ENCODE data around the gene RALBP1.

The RALBP1 gene

DNA sequence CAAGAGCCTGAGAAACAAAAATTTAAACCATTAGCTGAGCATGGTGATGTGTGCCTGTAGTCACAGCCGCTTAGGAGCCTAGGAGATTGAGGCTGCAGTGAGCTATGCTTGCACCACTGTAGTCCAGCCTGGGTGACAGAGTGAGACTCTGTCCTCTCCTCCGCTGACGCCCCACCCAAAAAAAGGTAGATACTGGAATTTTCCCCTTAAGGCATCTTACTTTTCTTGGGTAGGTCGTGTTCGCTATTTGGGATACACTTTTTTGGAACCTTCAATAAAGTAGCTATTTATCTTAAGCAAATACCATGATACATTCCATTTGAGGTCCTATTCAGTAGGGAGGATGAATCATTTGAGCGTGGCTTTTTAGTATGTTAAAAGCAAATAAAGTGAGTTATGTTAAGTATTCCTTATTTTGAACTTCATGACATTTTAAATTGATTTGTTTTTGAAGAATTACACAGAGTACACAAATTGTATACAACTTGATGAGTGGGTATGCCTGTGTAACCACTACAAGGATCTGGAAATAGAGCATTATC, 38.7 kb downstream of the RALBP1 start:
- Mint-ChIP-seq H3K27ac (no peak overlapping the region), H3K4me1 (ENCODE audit: low read depth) (peaks cover 4% of the 10 kb centered on the region), H3K9me3 (no peaks in the 10 kb centered on the region), H3K4me3 (no peak overlapping the region), H3K27me3 (no peaks in the 10 kb centered on the region), H3K36me3 (ENCODE audit: low read depth) (peaks cover 30% of the 10 kb centered on the region)

DNA sequence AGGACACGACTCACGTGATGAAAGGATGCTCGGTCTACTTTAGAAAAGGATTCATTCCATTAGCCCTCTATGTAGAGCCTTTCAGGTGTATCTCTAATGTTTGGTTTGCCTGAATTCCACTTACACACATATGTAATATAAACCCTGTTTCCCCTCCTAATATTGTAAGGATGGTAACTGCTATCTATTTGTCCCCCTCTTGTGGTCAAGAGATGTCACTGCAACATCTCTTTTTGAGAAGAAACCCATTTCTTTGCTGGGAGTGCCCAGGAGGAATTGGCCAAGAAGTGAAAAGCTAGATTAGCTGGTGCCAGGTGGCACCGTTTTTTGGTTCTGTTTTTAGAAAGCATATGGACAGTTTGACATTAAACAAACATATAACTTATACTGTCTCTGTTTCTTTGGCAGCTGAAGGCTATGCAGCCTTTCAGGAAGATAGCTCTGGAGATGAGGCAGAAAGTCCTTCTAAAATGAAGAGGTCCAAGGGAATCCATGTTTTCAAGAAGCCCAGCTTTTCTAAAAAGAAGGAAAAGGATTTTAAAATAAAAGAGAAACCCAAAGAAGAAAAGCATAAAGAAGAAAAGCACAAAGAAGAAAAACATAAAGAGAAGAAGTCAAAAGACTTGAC, 41.2 kb downstream of the RALBP1 start:
- Mint-ChIP-seq H3K9me3 (no peaks in the 10 kb centered on the region), H3K27me3 (no peaks in the 10 kb centered on the region), H3K4me1 (ENCODE audit: low read depth) (peaks cover 4% of the 10 kb centered on the region), H3K27ac (no peak overlapping the region), H3K36me3 (ENCODE audit: low read depth) (peaks cover 38% of the 10 kb centered on the region), H3K4me3 (no peak overlapping the region)

DNA sequence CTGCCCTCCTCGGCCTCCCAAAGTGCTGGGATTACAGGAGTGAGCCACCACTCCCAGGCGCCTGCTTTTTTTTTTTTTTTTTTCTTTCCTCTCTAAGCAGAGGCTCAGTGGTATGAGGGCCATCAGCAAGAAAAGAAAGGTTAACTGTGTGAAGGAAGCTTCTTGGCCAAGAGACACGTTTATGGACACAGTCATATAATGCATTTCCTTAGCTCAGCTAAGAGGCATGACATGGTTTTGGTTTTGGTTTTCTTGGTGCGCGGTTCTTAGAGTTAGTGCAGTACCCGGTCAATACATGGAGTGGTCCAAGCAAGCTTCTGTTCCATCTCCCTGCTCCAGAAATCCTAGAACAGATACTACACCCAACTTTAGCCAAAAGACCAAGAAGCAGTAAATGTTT, 42.6 kb downstream of the RALBP1 start:
- H3K4me3 Mint-ChIP-seq = no peak overlapping the region
- H3K27me3 Mint-ChIP-seq = no peaks in the 10 kb centered on the region
- H3K27ac Mint-ChIP-seq = no peak overlapping the region
- peaks cover 4% of the 10 kb centered on the region for H3K4me1 Mint-ChIP-seq (ENCODE audit: low read depth)
- H3K36me3 Mint-ChIP-seq (ENCODE audit: low read depth) = peaks cover 38% of the 10 kb centered on the region
- no peaks in the 10 kb centered on the region for H3K9me3 Mint-ChIP-seq

DNA sequence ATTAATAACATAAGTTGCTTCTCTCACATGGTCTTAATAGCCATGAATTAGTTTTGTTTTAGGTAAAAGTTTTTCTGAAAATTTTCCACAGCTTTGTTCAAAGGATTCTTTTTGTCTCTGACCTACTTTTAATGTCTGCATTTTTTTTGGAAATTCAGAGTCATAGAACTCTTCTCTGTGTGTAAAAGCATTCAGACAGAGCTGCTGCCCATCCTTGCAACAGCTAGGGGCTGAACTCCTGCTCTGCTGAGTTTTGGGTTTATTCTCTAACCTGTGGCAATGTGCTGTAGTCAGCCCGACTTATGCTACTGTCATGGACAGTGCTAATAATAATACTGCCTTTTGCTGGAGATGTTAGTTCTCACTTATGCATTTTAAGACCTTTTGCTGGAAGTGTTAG, 44.1 kb downstream of the RALBP1 start:
- Mint-ChIP-seq H3K27ac (no peak overlapping the region), H3K36me3 (ENCODE audit: low read depth) (peaks cover 33% of the 10 kb centered on the region), H3K9me3 (no peaks in the 10 kb centered on the region), H3K4me3 (no peak overlapping the region), H3K27me3 (no peaks in the 10 kb centered on the region), H3K4me1 (ENCODE audit: low read depth) (peaks cover 4% of the 10 kb centered on the region)

DNA sequence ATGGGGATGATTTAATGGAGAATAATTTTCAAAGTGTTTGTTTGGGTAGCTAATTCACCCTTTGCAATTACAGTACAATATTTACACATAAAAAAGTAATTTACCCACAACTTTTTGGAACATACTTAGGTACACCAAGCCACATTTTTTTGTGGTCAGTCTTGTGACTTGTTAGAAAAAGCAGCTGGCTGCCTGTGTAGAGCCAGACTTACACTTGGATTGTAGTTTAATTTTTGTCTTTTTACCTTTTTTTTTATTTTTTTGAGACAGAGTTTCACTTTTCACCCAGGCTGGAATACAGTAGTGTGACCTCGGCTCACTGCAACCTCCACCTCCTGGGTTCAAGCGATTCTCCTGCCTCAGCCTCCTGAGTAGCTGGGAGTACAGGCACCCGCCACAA, 45.4 kb downstream of the RALBP1 start:
- Mint-ChIP-seq H3K4me1 (ENCODE audit: low read depth) (no peaks in the 10 kb centered on the region), H3K9me3 (no peaks in the 10 kb centered on the region), H3K4me3 (no peak overlapping the region), H3K36me3 (ENCODE audit: low read depth) (peaks cover 43% of the 10 kb centered on the region), H3K27me3 (no peaks in the 10 kb centered on the region), H3K27ac (no peak overlapping the region)

DNA sequence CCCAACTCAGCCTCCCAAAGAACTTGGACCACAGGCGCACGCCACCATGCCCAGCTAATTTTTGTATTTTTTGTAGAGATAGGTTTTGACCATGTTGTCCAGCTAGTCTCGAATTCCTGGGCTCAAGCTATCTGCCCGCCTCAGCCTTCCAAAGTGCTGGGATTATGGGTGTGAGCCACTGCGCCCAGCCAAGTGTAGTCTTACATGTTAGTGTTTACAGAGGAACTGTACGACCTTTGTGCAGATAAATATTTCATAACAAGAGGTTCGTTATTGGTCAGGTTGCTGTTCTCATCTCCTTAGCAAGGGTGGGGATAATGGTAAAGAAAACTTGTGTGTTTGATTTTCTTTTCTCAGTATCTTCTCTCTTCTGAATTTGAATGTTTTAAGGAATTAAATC, 46.5 kb downstream of the RALBP1 start:
- Mint-ChIP-seq H3K4me1 (ENCODE audit: low read depth) (no peaks in the 10 kb centered on the region), H3K27me3 (no peaks in the 10 kb centered on the region), H3K27ac (no peak overlapping the region), H3K9me3 (no peaks in the 10 kb centered on the region), H3K36me3 (ENCODE audit: low read depth) (peaks cover 47% of the 10 kb centered on the region), H3K4me3 (no peak overlapping the region)

DNA sequence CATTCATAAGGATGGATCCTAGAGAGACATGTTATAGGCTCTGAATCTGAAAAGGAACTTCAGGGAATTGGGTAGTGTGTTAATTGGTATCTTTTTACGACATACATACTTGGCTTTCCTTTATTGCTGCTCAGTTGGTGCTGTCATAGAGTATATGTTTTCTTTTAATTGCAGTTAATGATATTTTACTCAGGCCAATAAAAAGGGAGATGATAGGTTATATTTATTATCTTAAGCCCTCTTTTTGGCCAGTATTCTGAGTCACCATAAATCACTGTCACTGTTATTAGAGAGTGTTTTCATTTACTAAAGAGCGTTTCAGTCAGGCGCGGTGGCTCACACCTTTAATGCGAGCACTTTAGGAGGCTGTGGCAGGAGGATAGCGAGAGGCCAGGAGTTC, 47.6 kb downstream of the RALBP1 start:
- Mint-ChIP-seq H3K9me3 (no peaks in the 10 kb centered on the region), H3K4me1 (ENCODE audit: low read depth) (no peaks in the 10 kb centered on the region), H3K4me3 (no peak overlapping the region), H3K27me3 (no peaks in the 10 kb centered on the region), H3K36me3 (ENCODE audit: low read depth) (peaks cover 50% of the 10 kb centered on the region), H3K27ac (no peak overlapping the region)

DNA sequence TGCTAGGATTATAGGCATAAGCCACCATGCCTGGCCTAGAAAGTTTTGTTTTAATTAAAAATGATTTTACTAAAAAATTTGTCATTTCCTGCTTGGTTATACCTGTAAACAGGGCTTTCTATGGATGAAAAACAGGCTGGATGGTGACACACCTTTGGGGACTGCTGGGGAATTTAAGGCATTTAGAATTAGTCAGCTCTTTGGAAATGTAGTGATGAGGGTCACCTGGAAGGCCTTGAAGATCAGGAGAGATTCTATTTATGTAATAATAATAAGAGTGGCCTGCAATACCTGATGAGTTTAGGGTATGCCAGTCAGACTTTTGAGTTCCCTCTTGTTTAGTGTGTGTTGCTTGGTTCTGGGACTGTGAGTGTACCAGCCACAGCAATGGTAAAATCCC, 51.1 kb downstream of the RALBP1 start:
- H3K9me3 Mint-ChIP-seq = no peaks in the 10 kb centered on the region
- H3K4me3 Mint-ChIP-seq = no peak overlapping the region
- no peak overlapping the region for H3K27ac Mint-ChIP-seq
- no peaks in the 10 kb centered on the region for H3K4me1 Mint-ChIP-seq (ENCODE audit: low read depth)
- peaks cover 52% of the 10 kb centered on the region for H3K36me3 Mint-ChIP-seq (ENCODE audit: low read depth)
- H3K27me3 Mint-ChIP-seq = no peaks in the 10 kb centered on the region

DNA sequence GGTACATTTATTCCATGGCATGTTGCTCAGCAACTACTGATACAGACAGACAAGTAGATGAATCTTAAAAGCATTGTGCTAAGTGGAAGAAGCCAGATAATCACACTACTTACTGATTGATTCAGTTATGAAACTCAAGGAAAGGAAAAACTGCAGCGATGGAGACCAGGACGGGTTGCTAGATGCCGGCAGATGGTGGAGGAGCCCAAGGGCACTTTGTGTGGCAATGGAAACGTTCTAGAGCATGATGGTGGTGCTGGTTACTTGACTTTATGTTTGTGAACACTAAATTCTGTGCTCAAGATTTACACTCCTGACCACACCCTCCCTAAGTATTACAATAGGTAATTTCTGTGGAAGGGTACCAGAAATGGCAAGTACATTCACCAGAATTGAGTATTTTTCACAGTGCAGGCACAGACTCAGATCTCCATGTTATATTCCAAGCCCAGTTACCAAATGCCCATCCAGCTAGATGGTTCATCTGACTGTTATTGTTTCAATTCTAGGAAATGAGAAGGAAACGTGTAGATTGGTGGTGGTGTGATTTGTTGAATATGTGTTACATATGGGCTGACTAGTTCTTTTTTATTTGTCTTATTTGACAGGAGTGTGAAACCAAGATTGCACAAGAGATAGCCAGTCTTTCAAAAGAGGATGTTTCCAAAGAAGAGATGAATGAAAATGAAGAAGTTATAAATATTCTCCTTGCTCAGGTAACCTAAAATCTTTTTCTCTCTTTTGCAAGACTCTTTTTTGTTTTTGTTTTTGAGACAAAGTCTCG, 55.1 kb downstream of the RALBP1 start:
- Mint-ChIP-seq H3K36me3 (ENCODE audit: low read depth) (peaks cover 55% of the 10 kb centered on the region), H3K9me3 (no peaks in the 10 kb centered on the region), H3K4me1 (ENCODE audit: low read depth) (no peaks in the 10 kb centered on the region), H3K4me3 (no peak overlapping the region), H3K27me3 (no peaks in the 10 kb centered on the region), H3K27ac (no peak overlapping the region)

DNA sequence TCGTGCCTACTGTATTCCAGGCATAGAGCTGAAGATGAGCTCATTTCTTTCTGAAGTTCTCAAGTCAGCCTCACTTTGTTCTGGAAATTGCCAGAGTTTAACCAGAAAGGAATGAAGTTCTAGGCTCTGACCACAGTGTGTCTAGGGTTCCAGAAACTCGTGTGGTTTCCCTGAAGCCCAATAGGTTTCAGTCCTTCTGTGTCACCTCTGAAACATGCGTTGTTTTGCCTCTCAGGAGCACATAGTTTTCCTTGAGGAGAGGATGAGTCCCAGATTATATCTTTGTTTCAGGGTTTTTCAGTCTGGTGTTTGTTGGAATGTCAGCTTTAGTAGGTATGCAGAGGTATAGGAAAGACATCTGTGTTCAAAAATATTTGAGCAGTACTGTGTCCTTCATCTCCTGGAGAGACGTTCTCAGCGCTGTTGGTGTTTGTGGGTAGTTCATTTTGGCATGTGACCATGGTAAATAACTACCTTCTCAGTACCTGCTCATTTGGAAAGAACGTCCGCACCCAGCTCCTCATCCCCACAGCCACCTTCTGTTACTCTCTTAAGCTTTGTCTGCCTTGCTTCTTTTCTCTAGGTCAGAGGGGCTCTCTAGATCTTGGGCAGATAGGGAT, 56.6 kb downstream of the RALBP1 start:
- no peaks in the 10 kb centered on the region for H3K27me3 Mint-ChIP-seq
- no peak overlapping the region for H3K27ac Mint-ChIP-seq
- H3K4me3 Mint-ChIP-seq = no peak overlapping the region
- no peaks in the 10 kb centered on the region for H3K9me3 Mint-ChIP-seq
- peaks cover 57% of the 10 kb centered on the region for H3K36me3 Mint-ChIP-seq (ENCODE audit: low read depth)
- no peaks in the 10 kb centered on the region for H3K4me1 Mint-ChIP-seq (ENCODE audit: low read depth)

DNA sequence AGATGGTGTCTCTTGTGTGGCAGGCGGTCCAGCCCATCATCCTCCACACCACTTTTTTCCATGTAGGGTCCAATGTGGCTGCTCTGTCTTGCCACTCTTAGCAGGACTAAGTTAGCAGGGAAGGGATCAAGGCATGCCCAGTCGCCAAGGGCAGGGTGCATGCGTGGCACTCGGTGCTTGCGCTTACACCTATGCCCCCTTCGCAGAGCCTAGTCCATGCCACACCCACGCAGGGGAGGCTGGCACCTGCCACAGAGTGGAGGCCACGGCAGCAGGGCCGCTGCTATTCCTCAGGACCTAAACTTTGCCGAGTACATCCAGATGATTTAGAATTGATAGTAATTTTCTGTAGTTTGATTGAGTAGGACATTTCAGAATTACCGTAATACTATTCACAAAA, 59.5 kb downstream of the RALBP1 start:
- Mint-ChIP-seq H3K36me3 (ENCODE audit: low read depth) (peaks cover 38% of the 10 kb centered on the region), H3K9me3 (no peaks in the 10 kb centered on the region), H3K4me3 (no peak overlapping the region), H3K4me1 (ENCODE audit: low read depth) (no peaks in the 10 kb centered on the region), H3K27me3 (no peaks in the 10 kb centered on the region), H3K27ac (no peak overlapping the region)

DNA sequence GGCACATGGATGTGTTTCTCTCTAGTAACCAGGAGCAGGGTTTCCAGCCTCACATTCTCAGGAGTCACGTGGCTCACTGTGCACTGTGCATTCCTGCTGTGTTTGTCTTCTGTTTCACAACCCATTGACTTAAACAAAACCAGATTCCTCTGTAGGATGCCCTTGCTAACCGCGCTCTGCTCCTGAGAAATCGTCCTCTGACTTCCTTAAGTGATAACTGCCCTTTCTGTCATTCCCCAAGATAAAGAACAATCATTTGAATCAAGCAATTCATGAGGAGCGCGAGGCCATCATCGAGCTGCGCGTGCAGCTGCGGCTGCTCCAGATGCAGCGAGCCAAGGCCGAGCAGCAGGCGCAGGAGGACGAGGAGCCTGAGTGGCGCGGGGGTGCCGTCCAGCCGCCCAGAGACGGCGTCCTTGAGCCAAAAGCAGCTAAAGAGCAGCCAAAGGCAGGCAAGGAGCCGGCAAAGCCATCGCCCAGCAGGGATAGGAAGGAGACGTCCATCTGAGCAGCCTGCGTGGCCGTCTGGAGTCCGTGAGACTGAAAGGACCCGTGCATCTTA, 60.2 kb downstream of the RALBP1 start:
- peaks cover 35% of the 10 kb centered on the region for H3K36me3 Mint-ChIP-seq (ENCODE audit: low read depth)

DNA sequence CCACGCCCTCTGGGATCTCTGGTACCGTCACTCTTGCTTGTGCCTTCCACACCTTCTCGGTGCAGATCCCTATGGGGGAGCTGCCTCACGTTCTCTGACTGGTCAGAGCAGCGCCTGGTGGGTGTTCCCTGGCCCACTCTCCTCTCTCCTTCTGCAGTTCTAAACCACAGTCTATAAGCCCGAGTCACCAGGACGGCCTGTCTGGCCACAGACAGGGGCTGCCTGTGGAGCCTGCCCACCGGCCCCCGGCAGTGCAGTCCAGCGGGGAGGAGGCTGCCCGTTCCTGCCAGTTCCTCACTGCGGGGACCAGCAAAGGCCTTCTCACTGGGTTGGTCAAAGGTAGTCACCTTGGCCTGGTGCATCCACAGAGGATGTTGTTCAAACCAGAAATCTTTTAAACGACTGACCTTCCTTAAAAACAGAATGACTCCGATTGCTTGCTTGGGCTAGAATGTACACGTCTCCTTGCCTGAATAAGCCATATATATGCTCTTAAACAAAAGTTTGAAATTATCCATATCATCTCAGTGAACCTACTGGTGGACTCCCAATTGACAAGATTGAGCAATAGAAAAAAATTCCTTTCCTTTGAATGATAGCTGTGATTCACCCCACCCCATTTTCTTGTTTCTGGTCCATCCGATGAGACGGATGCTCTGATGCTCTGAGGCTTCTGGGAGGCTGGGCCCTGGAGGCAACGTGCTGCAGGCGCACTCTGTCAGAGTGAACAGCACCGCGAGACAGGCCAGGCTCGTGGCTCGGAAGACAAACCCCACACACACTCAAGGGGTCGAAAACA, 61.2 kb downstream of the RALBP1 start:
- H3K27ac Mint-ChIP-seq = no peak overlapping the region
- H3K36me3 Mint-ChIP-seq (ENCODE audit: low read depth) = peaks cover 31% of the 10 kb centered on the region
- H3K27me3 Mint-ChIP-seq = no peaks in the 10 kb centered on the region
- H3K4me1 Mint-ChIP-seq (ENCODE audit: low read depth) = no peaks in the 10 kb centered on the region
- no peaks in the 10 kb centered on the region for H3K9me3 Mint-ChIP-seq
- no peak overlapping the region for H3K4me3 Mint-ChIP-seq

More for the DNA sequence above, 60.2 kb downstream of the RALBP1 start:
- H3K9me3 Mint-ChIP-seq = no peaks in the 10 kb centered on the region
- H3K4me3 Mint-ChIP-seq = no peak overlapping the region
- no peak overlapping the region for H3K27ac Mint-ChIP-seq
- H3K4me1 Mint-ChIP-seq (ENCODE audit: low read depth) = no peaks in the 10 kb centered on the region
- no peaks in the 10 kb centered on the region for H3K27me3 Mint-ChIP-seq

DNA sequence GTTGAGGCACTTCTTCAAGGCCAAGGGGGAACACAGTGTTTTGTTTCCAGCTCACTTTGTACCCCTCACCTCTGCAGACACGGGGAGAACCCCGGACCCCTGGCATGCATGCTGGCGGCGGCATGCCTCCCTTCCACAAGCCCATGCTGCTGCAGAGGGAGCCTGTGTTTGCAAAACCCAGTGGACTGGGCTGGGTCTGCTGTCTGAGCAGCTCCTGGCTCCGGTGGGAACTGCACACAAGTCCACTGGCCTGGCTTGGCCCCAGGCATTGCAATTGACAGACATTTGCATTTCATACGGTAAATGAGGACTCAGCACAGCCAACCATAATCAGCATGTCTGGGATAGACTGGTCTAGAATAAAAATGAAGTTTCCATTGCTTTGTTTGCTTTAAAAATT, 62.4 kb downstream of the RALBP1 start:
- Mint-ChIP-seq H3K27me3 (no peaks in the 10 kb centered on the region), H3K4me1 (ENCODE audit: low read depth) (no peaks in the 10 kb centered on the region), H3K4me3 (no peak overlapping the region), H3K27ac (no peak overlapping the region), H3K9me3 (no peaks in the 10 kb centered on the region), H3K36me3 (ENCODE audit: low read depth) (peaks cover 31% of the 10 kb centered on the region)
